Activated T-cell treated with anti-CD3 and anti-CD28 coated beads for 24 hours (primary cell): Measurements from ENCODE around the gene TYW5.

Experiments
- DNase-seq: peaks from one replicate; pipeline ENCODE4 v3.0.0-alpha.2; 2020; ENCODE audit warnings: low read depth

The TYW5 gene

GRCh38 chr2:199955339-199956061 lies at the start of gene TYW5, which contains the start of gene MAIP1:
TYW5 (minus strand) TSS chr2:199955491; CDS start chr2:199955470, 21 bp downstream.
MAIP1 (plus strand) TSS chr2:199955582; CDS start chr2:199955799, 217 bp downstream.
- DNase-seq, result peak; percentile 73

- no peak for DNase-seq
Measured at GRCh38 chr2:200003444-200003843, 48.2 kb upstream of the TYW5 start.

- DNase-seq, result no peak
Measured at GRCh38 chr2:200000444-200001163, 45.3 kb upstream of the TYW5 start.

- no peak for DNase-seq
Measured at GRCh38 chr2:199999166-199999565, 43.9 kb upstream of the TYW5 start.

GRCh38 chr2:199997296-199997695 lies 42.0 kb upstream of the TYW5 start:
- no peak for DNase-seq

GRCh38 chr2:199994896-199995295 lies 39.6 kb upstream of the TYW5 start:
- no peak for DNase-seq

GRCh38 chr2:199994371-199994770 lies 39.1 kb upstream of the TYW5 start:
- DNase-seq, result no peak

GRCh38 chr2:199992296-199992695 lies 37.0 kb upstream of the TYW5 start:
- DNase-seq, result no peak

GRCh38 chr2:199991691-199992090 lies 36.4 kb upstream of the TYW5 start:
- no peak for DNase-seq

GRCh38 chr2:199989822-199990221 lies 34.5 kb upstream of the TYW5 start:
- DNase-seq, result no peak

GRCh38 chr2:199988151-199988550 lies 32.9 kb upstream of the TYW5 start:
- no peak for DNase-seq

- no peak for DNase-seq
Measured at GRCh38 chr2:199987586-199987985, 32.3 kb upstream of the TYW5 start.

- DNase-seq, result peak; percentile 43
Measured at GRCh38 chr2:199985625-199986207, 30.4 kb upstream of the TYW5 start.

GRCh38 chr2:199984755-199985154 lies 29.5 kb upstream of the TYW5 start:
- DNase-seq, result no peak

- no peak for DNase-seq
Measured at GRCh38 chr2:199984159-199984558, 28.9 kb upstream of the TYW5 start.

- DNase-seq, result no peak
Measured at GRCh38 chr2:199983534-199983933, 28.2 kb upstream of the TYW5 start.

GRCh38 chr2:199982126-199982843 lies 27.0 kb upstream of the TYW5 start:
- DNase-seq, result no peak

GRCh38 chr2:199979832-199980628 lies 24.7 kb upstream of the TYW5 start:
- peak; percentile 67 for DNase-seq

GRCh38 chr2:199979398-199979797 lies 24.1 kb upstream of the TYW5 start:
- DNase-seq, result no peak

- DNase-seq, result peak; percentile 20
Measured at GRCh38 chr2:199977984-199978415, 22.7 kb upstream of the TYW5 start.

- no peak for DNase-seq
Measured at GRCh38 chr2:199975273-199975895, 20.1 kb upstream of the TYW5 start.
